DMS53 treated with DMSO at 0.1 percent for 48 hours (cell line): ENCODE data around the gene OST4.

Source experiments
- DNase-seq: peaks from one replicate; lab custom pipeline; 2025; ENCODE audit not compliant: unreplicated experiment; lab: John Stamatoyannopoulos, UW

Gene OST4

DNA sequence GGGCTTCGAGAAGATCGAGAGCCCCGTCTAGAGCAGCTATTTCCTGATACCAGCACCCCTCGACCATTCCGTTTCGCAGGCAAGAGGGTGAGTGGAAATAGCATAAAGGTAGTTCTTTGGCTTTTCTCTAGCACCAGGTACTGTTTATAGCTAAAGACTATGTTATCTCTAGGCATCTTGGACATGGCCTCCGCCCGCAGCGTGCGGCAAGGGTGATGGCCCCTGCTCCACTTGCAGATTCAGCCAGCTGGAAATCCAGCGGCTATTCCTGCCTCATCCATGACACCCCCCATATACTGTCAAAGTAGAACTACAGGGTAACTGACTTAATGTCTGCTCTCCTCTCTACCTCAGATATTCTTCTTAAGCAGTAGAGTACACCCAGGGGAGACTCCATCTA is 16.7 kb downstream of the OST4 start:
- DNase-seq = no peak

DNA sequence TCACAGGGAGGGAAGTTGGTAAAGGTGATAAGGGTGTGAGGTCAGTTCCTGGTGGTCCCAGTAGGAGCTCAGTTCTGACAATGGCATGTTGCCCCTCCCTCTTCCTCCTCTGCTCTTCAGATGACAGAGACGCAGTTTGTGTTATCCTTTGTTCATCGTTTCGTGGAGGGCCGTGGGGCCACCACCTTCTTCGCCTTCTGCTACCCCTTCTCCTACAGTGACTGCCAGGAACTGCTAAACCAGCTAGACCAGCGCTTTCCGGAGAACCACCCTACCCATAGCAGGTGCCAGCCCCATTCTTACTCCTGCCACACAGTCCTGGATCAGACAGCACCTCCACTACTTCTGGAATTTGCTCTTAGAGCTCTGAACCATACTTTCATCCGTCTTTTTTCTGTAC is 17.7 kb downstream of the OST4 start:
- no peak for DNase-seq

DNA sequence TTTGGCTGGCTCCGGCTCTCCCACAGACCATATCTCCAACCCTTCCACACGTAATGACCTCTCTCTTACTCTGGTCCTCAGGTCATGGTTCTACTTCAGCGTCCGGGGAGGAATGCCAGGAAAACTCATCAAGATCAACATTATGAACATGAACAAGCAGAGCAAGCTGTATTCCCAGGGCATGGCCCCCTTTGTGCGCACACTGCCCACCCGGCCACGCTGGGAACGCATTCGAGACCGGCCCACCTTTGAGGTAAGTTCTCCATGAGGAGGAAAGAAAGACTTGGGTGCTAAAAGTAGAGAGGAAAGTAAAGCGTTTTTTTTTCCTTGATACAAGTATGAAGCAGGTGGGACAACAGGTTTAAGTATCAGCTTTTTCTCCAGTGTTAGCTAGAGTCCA is 18.1 kb downstream of the OST4 start:
- DNase-seq = no peak

DNA sequence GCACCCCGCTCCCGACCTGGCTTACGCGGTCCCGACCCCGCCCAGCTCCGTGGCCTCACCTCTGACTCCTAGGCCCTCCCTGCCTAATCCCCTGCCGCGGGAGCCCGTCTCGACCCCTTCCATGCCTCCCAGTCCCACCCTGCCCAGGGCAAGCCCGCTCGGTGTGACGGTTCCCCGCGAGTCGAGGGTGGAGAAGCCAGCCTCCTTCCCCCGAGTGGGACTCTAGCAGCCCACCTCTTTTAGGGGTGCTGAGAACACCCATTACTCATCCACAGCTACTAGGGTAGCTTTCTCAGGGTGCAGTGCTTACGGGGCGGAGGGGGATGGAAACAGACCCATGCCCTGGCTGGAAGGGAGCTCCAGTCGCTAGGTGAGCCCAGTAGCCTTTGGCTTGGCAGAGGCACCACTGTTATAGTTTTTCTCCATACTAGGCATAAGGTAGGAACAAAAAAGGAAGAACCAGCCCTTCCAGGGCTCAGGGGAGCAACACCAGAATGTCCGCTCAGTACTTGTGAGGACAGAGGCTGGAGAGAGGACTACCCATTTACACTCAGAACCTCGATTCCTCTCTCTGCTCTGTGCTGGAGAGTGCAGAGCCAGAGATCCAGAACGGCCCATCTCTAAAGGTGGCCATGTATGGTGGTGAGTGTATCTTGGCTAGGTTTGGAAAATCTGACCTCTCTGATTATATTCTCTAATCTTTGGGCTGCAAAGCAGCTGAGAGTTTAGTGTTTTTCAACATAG is 19.4 kb downstream of the OST4 start:
- DNase-seq = no peak

DNA sequence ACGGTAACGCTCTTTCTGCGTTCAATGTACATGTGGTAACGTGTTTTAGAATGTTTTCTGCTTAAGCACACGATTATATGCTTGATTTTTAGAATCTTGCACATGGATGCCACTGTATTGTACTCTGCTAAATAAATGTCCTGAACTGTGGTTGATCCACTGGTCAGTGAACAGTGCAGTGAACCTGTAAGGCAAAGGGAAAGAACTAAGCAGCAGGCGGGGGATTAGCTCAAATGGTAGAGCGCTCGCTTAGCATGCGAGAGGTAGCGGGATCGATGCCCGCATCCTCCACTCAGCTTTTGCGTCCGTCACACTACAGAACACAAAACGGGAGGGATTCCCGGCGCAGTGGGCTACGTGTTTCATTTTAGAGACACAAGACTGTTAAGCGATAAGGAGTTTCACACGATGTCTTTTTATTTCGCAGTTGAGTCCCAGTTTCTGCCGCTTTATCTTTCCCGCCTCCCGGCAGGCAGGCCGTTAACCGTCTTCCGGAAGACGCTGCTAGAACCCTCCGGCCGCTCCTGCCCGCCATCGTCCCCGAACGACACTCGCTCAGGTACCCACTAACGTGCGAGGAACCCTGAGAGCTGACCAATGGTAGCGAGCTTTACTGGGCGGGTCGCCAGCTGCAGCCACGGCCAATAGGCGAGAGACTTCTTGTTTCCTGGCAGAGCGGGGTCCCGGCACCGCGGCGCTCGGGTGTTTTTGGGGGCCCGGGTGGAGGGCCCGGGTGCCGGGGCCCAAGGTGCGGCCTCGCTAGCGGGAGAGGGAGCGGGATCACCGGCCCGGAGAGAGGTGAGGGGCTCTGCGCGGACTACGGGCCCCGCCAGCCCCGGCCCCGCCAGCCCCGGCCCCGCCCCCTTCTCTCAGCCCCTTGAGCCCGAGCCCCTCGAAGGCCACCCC is 20.2 kb downstream of the OST4 start, which contains the start of gene AGBL5:
Gene AGBL5, plus strand, starts transcription at position 673 of the 906 bp plus-strand sequence. CDS start 1,291 bp downstream, outside the sequence.
- DNase-seq = peak; percentile 87

DNA sequence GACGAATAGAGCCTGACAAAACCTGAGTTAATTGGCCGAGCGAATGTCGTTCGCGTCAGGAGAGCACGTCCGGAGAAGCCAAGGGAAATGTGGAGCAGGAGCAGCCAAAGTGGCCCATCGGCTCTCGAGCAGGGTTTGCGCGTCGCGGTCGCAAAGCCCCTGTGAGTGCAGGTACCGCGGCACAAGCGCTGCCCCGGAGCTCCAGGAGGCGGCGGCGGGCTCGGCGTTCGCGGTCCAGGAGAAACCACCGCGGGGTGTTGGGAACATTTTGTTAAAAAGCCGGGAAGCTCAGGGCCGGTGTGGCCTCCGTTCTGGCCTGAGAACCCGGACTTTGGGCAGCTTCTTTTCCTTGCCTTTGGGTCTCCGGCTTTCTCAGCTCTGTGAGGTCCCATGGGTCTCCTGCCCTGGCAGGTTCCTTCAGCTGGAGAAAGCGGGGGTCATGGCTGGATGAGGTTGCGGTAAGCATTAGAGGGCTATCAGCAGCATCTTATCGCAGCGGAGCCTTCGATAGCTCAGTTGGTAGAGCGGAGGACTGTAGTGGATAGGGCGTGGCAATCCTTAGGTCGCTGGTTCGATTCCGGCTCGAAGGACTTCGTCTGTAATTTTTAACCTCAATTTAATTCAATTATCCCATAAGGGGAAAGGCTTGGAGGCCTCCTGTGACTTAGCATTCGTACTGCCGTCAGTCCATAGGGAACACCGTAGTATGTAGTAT is 21.0 kb downstream of the OST4 start:
- peak; percentile 87 for DNase-seq

DNA sequence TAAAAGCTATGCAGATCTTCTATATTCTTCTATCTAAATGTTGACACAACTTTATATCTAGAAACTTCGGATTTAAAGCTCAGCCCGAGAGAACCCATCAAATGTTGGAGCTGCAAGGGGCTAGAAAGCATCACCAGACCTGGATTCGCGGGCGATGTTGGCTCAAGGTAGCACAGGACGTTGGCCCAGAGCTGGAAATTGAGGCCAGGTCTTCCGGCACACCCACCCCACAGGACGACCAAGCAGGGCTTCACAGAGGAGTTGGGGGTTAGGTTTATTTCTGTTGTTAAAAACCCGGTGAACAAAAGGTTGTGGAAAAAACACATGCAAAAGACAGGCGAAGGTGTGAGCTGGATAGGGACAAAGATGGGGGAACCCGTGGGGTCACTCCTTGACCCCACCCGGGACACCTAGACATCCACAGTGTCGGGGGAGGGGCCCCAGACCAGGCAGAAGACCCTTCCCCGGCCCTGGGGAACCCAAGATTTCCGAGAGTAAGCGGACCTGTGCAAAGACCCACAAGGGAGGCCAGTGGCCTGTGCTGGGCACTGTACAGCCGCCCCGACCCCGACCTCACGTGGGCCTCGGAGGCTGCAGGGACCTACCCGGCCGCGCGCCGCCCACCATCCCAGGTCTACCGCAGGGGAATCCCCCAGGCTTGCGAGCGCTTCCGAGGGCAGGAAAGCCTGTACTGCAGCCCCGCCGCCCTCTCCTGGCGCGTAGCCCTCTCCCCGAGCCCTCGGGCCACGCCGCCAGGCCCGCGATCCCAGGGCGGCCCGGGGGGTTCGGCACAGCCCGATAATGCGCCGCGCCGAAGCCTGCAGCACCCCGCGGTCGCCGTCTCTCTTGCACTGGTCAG is 21.8 kb downstream of the OST4 start:
- DNase-seq = peak; percentile 26

DNA sequence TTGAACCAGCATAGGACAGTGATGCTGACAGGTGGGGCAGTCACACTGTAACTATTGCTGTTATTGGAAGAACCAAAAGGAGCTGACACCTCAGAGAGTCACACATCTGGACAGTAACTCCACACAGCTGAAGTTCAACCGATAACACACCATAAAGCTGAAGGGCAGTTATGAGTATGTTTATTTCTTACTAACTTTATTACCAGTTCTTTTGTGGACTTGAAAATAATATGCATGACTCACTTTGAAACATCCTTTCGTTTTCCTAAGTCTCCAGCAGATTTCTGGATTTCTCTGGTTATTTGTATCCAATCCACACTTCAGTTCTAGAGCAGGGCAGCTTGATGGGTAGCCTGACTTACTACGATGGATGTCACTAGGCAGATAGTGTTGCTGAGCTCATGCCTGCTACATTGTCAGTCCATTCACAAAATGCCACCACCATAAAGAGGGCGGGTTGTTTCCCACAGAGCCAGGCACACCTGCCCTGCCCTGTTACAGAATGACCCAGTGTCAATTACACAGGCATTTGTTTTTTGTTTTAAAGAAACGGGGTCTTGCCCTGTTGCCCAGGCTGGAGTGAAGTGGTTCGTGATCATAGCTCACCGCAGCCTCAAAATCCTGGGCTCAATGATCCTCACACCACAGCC is 28.3 kb downstream of the OST4 start:
- no peak for DNase-seq

DNA sequence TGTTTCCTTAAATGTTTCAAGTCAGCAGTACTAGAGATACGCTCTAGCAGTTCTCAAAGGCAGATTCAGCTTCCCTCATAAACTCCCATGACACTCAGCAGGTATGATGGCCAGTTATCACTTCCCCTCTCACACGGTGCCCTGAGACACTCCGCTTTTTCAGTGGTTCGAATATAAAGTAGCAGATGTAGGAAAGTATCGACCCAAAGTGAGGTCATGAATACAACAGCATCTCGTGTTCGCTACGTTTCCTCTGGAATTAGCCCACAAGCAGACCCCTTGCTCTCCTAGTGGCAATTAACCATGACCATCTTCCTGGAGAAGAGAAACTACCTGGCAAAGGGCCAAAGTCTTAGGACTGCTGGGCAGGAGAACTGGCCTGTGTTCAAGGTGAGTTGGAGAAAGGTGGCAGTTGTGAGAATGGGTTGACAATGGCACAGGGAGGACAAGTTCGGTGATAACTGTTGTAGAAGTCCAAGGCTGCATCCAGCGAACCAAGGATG is 29.2 kb downstream of the OST4 start:
- no peak for DNase-seq

DNA sequence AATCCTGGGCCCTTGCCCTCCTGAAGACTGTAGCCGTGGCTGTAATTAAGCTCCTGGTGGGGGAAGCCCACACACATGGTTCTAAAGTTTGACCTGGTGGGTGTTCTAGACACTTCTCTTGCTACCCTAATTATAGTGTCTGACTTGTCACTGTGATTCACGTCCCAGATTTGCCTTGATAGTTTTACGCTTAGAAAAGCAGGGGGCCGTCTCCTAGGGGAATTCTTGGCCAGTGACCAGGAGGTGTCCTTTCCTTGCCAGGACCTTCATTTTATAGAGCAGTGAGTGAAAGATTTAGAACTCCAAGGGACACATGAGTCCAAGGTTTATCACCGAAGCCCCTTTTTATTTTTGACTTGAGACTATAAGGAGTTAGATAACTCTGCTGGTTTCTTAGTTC is 29.7 kb downstream of the OST4 start:
- DNase-seq = no peak

DNA sequence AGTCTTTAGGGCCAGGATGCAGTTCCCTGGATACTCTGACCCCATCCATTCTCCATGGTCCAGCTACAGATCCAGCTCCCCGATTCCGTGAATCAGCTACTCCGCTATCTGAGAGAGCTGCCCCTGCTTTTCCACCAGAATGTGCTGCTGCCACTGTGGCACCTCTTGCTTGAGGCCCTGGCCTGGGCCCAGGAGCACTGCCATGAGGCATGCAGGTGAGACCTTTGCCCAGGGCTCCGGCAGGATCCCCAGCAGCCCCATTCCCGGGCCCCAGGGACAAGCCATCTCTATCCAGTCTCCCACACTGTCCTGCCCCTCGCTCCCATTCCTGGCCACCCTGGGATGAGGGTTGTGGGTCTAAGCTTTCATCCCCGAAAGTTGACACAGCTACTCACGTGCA is 31.2 kb downstream of the OST4 start:
- DNase-seq = no peak

DNA sequence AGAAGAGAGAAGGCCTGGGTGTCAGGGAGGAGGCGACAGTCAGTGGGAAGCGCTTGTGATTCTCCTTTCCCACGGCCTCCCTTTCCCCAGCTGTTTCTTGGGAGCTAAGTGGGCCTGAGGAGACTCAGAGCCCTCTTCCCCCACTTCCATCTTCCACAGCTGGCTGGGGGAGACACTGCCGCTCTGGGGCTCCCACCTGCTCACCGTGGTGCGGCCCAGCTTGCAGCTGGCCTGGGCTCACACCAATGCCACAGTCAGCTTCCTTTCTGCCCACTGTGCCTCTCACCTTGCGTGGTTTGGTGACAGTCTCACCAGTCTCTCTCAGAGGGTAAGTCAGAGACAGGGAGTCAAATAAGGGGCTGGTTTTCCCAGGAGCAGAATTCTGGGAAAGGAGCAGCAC is 31.6 kb downstream of the OST4 start:
- DNase-seq = no peak

DNA sequence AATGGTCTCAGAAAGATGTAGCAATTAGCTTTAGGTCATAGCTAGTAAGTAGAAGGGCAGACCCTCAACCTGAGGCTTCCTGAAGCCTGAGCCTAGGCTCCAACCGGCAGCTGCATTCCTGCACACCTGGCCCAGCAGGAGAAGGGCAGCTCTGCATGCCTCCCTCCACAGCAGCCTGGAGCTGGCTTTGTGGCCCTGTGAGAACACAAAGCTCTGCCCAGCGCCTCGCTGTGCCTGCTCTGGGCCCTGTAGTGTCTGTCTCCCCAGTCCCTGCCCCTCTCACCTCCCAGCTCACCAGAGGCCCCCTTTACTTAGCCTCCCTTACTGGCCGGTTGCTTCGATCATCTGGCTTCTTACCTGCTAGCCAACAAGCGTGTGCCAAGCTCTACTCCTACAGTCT is 32.0 kb downstream of the OST4 start:
- DNase-seq = no peak

DNA sequence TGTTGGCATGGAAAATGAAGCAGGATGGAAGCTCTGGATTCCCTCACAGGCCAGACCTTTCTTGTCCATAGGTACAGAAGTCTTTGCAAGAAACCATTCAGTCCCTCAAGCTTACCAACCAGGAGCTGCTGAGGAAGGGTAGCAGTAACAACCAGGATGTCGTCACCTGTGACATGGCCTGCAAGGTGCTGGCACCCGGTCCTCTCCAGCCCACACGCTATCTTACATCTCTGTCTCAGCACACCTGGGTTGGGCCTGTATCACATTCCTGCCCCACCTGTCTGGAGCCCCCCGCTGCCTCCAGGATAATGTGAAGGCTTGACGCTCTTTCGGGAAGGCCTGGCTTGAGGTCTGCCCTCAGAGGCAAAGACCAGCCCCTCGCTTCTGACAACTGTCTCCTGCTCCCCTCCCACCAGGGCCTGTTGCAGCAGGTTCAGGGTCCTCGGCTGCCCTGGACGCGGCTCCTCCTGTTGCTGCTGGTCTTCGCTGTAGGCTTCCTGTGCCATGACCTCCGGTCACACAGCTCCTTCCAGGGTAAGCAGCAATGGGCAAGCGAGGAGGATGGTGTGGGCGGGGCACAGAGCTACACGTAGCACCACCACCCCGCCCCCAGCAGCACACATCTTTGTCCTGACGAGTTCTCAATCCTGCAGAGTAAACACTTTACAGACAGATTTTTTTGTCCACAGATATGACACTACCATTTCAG is 32.7 kb downstream of the OST4 start:
- no peak for DNase-seq

DNA sequence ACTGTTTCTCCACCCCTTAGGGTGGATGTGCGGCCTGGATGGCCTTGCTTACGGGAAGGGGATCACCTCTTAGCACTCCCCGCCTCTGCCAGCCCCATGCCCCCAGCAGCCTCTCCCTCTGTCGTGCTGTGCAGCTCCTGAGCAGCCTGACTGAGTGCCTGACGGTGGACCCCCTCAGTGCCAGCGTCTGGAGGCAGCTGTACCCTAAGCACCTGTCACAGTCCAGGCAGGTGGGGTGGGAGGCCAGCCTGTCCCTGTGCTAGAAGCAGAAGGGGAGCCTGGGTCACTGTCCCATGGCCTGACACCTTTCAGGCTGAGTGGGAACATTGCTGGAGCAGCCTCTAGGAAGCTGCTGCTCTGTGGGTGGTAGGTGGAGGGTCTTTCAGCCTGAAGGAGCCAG is 33.4 kb downstream of the OST4 start:
- no peak for DNase-seq

DNA sequence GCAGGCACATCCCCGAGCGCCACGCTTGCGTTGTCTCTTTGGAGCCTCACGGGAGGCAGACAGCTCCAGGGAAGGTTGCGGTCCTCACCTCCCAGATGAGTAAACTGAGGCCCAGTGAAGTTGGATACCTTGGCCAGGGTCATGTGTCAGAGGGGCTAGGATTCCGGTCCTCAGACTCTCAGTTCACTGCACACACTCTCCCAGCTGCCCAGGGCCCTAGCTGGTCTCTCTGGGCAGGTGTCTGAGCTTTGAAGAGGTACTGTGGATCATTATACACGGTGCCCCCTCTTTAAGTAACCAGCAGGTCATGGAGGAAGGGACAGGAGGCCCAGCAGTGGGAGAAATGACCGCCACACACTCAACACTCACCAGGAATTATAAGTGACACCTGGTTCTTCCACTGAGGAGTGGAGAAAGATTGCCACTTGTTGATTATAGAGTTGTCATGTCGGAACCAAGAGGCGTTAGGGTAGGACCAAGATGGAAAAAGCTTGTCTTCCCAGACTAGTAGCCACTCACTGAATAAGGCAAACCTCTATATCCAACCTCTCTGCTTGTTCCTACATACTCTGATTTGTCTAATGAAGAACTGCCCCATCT is 38.1 kb downstream of the OST4 start:
- no peak for DNase-seq

DNA sequence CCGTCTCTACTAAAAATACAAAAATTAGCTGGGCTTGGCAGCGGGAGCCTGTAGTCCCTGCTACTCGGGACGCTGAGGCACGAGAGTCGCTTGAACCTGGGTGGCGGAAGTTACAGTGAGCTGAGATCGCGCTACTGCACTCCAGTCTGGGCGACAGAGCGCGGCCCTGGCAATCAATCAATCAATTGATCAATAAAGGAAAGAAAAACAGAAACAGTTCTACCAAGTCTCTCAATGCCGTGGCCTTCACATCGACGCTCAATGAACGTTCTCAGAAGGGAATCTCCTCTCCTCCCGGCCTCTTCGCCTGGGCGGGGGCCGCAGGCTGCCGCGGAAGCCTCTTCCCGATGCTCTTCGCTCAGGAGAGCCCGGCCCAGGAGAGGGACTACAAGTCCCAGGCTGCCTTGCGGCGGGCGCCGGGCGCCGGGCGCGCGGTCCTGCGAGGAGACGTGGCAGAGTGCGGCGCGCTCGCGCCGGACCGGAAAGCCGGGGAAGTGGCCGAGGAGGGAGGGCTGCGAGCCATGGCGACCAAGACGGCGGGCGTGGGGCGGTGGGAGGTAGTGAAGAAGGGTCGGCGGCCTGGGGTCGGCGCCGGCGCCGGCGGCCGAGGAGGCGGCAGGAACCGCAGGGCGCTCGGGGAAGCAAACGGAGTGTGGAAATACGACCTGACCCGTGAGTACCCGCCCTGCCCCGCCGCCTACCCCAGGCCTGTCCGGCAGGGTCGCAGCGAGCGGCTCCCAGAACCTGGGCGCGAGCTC is 38.8 kb downstream of the OST4 start, which contains the start of gene TMEM214:
Gene TMEM214, plus strand, starts transcription at position 471 of the 758 bp plus-strand sequence. Its CDS starts 51 bp downstream, at position 522.
- peak; percentile 74 for DNase-seq

DNA sequence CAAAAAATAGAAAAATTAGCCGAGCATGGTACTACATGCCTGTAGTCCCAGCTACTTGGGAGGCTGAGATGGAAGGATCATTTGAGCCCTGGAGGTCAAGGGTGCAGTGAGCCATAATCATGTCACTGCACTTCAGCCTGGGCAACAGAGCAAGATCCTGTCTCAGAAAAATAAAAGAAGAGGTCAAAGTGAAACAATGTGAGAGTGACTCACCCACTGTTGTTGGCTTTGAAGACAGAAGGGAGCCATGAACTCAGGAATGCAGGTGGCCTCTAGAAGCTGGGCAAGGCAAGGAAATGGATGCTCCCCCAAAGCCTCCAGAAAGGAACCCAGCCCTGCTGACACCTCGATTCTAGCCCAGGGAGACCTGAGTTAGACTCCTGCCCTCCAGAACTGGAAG is 42.4 kb downstream of the OST4 start:
- DNase-seq = no peak
